Panc1 (cell line): ENCODE results near the gene EPS8L1. TPM values are rescaled to one million over a fixed set of nuclear protein-coding genes. Genes with fewer than 3 reads are reported as not detected.

ENCODE experiments used
- ATAC-seq: fragments of 200-7000 bp; cut with Tn5 transposase; 2 replicates; pipeline ENCODE4 v1.9.1; 2020; ENCODE audit warnings: mild to moderate bottlenecking, moderate library complexity
- BruUV-seq: library from RNA; stranded (reverse); fragments of 400-500 nt; replicated peaks from 2 replicates; lab custom pipeline; 2021; lab: Mats Ljungman, UMichigan
- CTCF ChIA-PET: fragments of 300-600 bp; sonication (Branson Sonifier 250); formaldehyde crosslinking; loops from one replicate; lab custom pipeline; 2022; ENCODE audit warnings: antibody characterized with exemption; lab: Charles Lee
- POLR2A ChIA-PET: fragments of 300-600 bp; sonication (Branson Sonifier 250); formaldehyde crosslinking; loops from one replicate; lab custom pipeline; 2022; ENCODE audit warnings: antibody characterized with exemption; lab: Charles Lee
- DNase-seq: peaks from one replicate; pipeline ENCODE4 v3.0.0-alpha.2; 2010; ENCODE audit warnings: low read depth, low spot score
- H3K27ac ChIP-seq: 2 replicates; pipeline ENCODE4 v1.5.1; 2011; ENCODE audit warnings: mild to moderate bottlenecking, low read length, inconsistent platforms
- H3K27me3 ChIP-seq: fragments of 200-500 bp; sonication (Bioruptor generic); 2 replicates; pipeline ENCODE4 v1.6.0; 2014; ENCODE audit warnings: low read length, inconsistent platforms; ENCODE audit not compliant: control insufficient read depth, insufficient read depth
- H3K36me3 ChIP-seq: fragments of 200-500 bp; sonication (Bioruptor generic); 2 replicates; pipeline ENCODE4 v1.5.1; 2014; ENCODE audit warnings: inconsistent platforms, mild to moderate bottlenecking, low read length, moderate library complexity; ENCODE audit not compliant: control insufficient read depth, insufficient read depth
- H3K4me1 ChIP-seq: 2 replicates; pipeline ENCODE4 v1.5.1; 2011; ENCODE audit warnings: inconsistent platforms, mild to moderate bottlenecking, low read length, moderate library complexity; ENCODE audit not compliant: control insufficient read depth, insufficient read depth
- H3K4me3 ChIP-seq, 2 experiments: 2 replicates each; pipeline ENCODE4 v1.5.1; 2011 to 2012; ENCODE audit warnings: low read depth in 2 of 2, low read length in 2 of 2, mild to moderate bottlenecking in 2 of 2, inconsistent platforms in 1 of 2, moderate library complexity in 1 of 2
- H3K9me3 ChIP-seq: fragments of 200-500 bp; sonication (Bioruptor generic); 2 replicates; pipeline ENCODE4 v1.5.1; 2014; ENCODE audit warnings: low read depth, mild to moderate bottlenecking, inconsistent platforms, low read length, moderate library complexity; ENCODE audit not compliant: control insufficient read depth, insufficient read depth
- CTCF ChIP-seq: fragments of 450-650 bp; IDR thresholded peaks from 2 replicates; pipeline ENCODE4 v1.5.1; 2017; ENCODE audit warnings: mild to moderate bottlenecking
- POLR2AphosphoS5 ChIP-seq: IDR thresholded peaks from 2 replicates; pipeline ENCODE4 v1.6.1; 2012; ENCODE audit warnings: mild to moderate bottlenecking, low read depth, low read length, moderate library complexity
- REST ChIP-seq, 2 experiments: IDR thresholded peaks; 2 replicates each; pipeline ENCODE4 v1.6.1; 2011 to 2012; ENCODE audit warnings: low read depth in 2 of 2, control low read depth in 1 of 2, low read length in 1 of 2, mild to moderate bottlenecking in 1 of 2, moderate library complexity in 1 of 2; ENCODE audit not compliant: insufficient read depth in 1 of 2
- SIN3A ChIP-seq: IDR thresholded peaks from 2 replicates; pipeline ENCODE4 v1.6.1; 2012; ENCODE audit warnings: low read depth, mild to moderate bottlenecking, low read length, moderate library complexity, borderline replicate concordance; ENCODE audit not compliant: insufficient read depth
- TCF7L2 ChIP-seq: IDR thresholded peaks from 2 replicates; pipeline ENCODE4 v1.6.1; 2011; ENCODE audit warnings: mild to moderate bottlenecking, low read depth, low read length, inconsistent platforms
- in situ Hi-C: cut with HindIII; loops from 2 replicates; pipeline ENCODE4 v1.10.0; 2016; ENCODE audit warnings: low sequenced_read_pairs, low pct_unique_long_range_greater_than_20kb
- intact Hi-C: fragments of 100-400 bp; cut with micrococcal nuclease; formaldehyde crosslinking; loops from one replicate; pipeline ENCODE4 v1.10.0; 2022; ENCODE audit not compliant: unreplicated experiment
- total RNA-seq: library from RNA; stranded (reverse); gene quantifications from one replicate; pipeline ENCODE4 v1.2.1, GENCODE V29; 2021; ENCODE audit not compliant: unreplicated experiment

The EPS8L1 gene
- total RNA-seq, 1 experiment from 2014 or later, result 11.0 TPM

- no peak for DNase-seq
- POLR2A ChIA-PET, result no interaction called here
- H3K9me3 ChIP-seq, result no peaks in the 10 kb centered on the region
- no peak for TF ChIP-seq POLR2AphosphoS5
- TF ChIP-seq REST (IDR thresholded peaks at IDR 0.05; ENCODE audit: insufficient read depth in 1 of 2, low read depth in 2 of 2, low read length in 1 of 2), result no peak
- TF ChIP-seq CTCF, result no peak
- TF ChIP-seq TCF7L2, result no peak
- TF ChIP-seq SIN3A, result no peak
- H3K27me3 ChIP-seq, result no peaks in the 10 kb centered on the region
- in situ Hi-C loops, result no loop called here
- H3K4me3 ChIP-seq, result no peak overlapping the region
- H3K27ac ChIP-seq, result no peak overlapping the region
- no peak for ATAC-seq
- intact Hi-C loops, result no loop called here
- CTCF ChIA-PET, result no interaction called here
- peaks cover 3% of the 10 kb centered on the region; the same call in 1 of the 2 replicates for H3K4me1 ChIP-seq
- BruUV-seq, result no TSS peak
- H3K36me3 ChIP-seq, result no peaks in the 10 kb centered on the region; the same call in 1 of the 2 replicates
Measured at GRCh38 chr19:55084416-55084815, 8.7 kb downstream of the EPS8L1 start.

- H3K4me1 ChIP-seq, result peaks cover 7% of the 10 kb centered on the region; the same call in 1 of the 2 replicates
- BruUV-seq, result no TSS peak
- ATAC-seq, result no peak
- no peak overlapping the region for H3K27ac ChIP-seq
- no peaks in the 10 kb centered on the region; the same call in 1 of the 2 replicates for H3K36me3 ChIP-seq
- ChIA-PET CTCF (no interaction called here), POLR2A (no interaction called here)
- in situ Hi-C loops (no loop called here), intact Hi-C loops (no loop called here)
- no peak for TF ChIP-seq POLR2AphosphoS5
- TF ChIP-seq REST (IDR thresholded peaks at IDR 0.05; ENCODE audit: insufficient read depth in 1 of 2, low read depth in 2 of 2, low read length in 1 of 2), result no peak
- no peak for TF ChIP-seq SIN3A
- no peak for TF ChIP-seq TCF7L2
- TF ChIP-seq CTCF, result no peak
- no peak for DNase-seq
- H3K4me3 ChIP-seq, result no peak overlapping the region
- H3K9me3 ChIP-seq, result no peaks in the 10 kb centered on the region
- H3K27me3 ChIP-seq, result no peaks in the 10 kb centered on the region
Measured at GRCh38 chr19:55085923-55086715, 10.4 kb downstream of the EPS8L1 start.
